Aorta (tissue), 5 donors: Measurements from ENCODE around the gene HGF. TPM values are rescaled to one million over a fixed set of nuclear protein-coding genes. Genes with fewer than 3 reads are reported as not detected.

ENCODE experiments used
- ATAC-seq: fragments of 200-7000 bp; cut with Tn5 transposase; one replicate; pipeline ENCODE4 v1.9.1; 2022; ENCODE audit warnings: moderate library complexity; ENCODE audit not compliant: low FRiP score
- DNase-seq, 2 donors: peaks; one replicate each; pipeline ENCODE4 v3.0.0-alpha.2; 2020
- H3K27ac ChIP-seq, 2 donors: one replicate each; pipeline ENCODE4 v1.5.1; 2013; ENCODE audit warnings: low read length in 2 of 2, mild to moderate bottlenecking in 2 of 2, moderate library complexity in 2 of 2, control low read depth in 1 of 2, inconsistent platforms in 1 of 2, low read depth in 1 of 2
- H3K27me3 ChIP-seq, 2 donors: one replicate each; pipeline ENCODE4 v1.6.1; 2013; ENCODE audit warnings: control low read depth in 1 of 2, low read length in 1 of 2, mild to moderate bottlenecking in 1 of 2, moderate library complexity in 1 of 2; ENCODE audit not compliant: insufficient read depth in 2 of 2, control insufficient read depth in 1 of 2
- H3K36me3 ChIP-seq, 2 donors: one replicate each; pipeline ENCODE4 v1.6.1; 2013; ENCODE audit warnings: control low read depth in 1 of 2, low read length in 1 of 2, mild to moderate bottlenecking in 1 of 2; ENCODE audit not compliant: insufficient read depth in 2 of 2, control insufficient read depth in 1 of 2
- H3K4me1 ChIP-seq, 2 donors: one replicate each; pipeline ENCODE4 v1.6.1; 2013; ENCODE audit warnings: low read length in 2 of 2, control low read depth in 1 of 2, mild to moderate bottlenecking in 1 of 2, moderate library complexity in 1 of 2; ENCODE audit not compliant: insufficient read depth in 2 of 2, control insufficient read depth in 1 of 2
- H3K4me3 ChIP-seq, 2 donors: one replicate each; pipeline ENCODE4 v1.5.1; 2013; ENCODE audit warnings: low read length in 2 of 2, control low read depth in 1 of 2, mild to moderate bottlenecking in 1 of 2
- H3K9me3 ChIP-seq: one replicate; pipeline ENCODE4 v1.6.1; 2013; ENCODE audit warnings: mild to moderate bottlenecking, low read length; ENCODE audit not compliant: control insufficient read depth
- WGBS, 2 donors: extraction: QIAGEN DNeasy Blood & Tissue Kit; methylation state at CpG; one replicate each; pipeline ENCODE4 v1.1.7; 2013; 5-methylcytosine and 5-hydroxymethylcytosine counted together
- intact Hi-C, 2 donors: fragments of 100-400 bp; cut with DNase I; formaldehyde crosslinking; loops; one replicate each; pipeline versions ENCODE4 v1.14.2 to v1.15.0; 2022
- polyA plus RNA-seq, 2 donors: library from polyadenylated mRNA; stranded (reverse); fragments of 200-250 nt; gene quantifications; one replicate each; pipeline ENCODE4 v1.2.3, GENCODE V29; 2013
- total RNA-seq, 2 donors: library from RNA; stranded (reverse); fragmentation: NEBNext Ultra II Directional; extraction: Animal tissue kit (Norgen Biotek cat#: 25700); gene quantifications; one replicate each; pipeline ENCODE4 v1.2.1, GENCODE V29; 2021
- donor health status: healthy with polysubstance abuse.
- donor health status: Bipolar disorder and iron deficiency.
- donor health status: DM: no; HTN: no; CAD: no.
- donor health status: DM: no; HTN: no; CAD: no.
- donor health status: DM: yes; HTN: yes; CAD: no.

Gene HGF
- total and polyA plus RNA-seq, 4 donors: 9.9 to 55.9 (median 22.8) TPM

GRCh38 chr7:81674431-81674830, 95.4 kb downstream of the HGF start:
- ATAC-seq (no peak), DNase-seq (no peak)
- intact Hi-C loops: no loop called here
- peaks cover 0 to 4% of the 10 kb centered on the region in 2 donors for H3K4me1 ChIP-seq
- 2 to 3% methylated on average over 2 of the region's 2 CpGs for WGBS, 2 donors
- H3K9me3 ChIP-seq: no peaks in the 10 kb centered on the region
- H3K27ac ChIP-seq: no peak overlapping the region
- no peak overlapping the region for H3K4me3 ChIP-seq
- H3K36me3 ChIP-seq: no peaks in the 10 kb centered on the region
- H3K27me3 ChIP-seq: no peaks in the 10 kb centered on the region

GRCh38 chr7:81672872-81673271, 97.0 kb downstream of the HGF start:
- Histone ChIP-seq H3K27ac (no peak overlapping the region), H3K36me3 (no peaks in the 10 kb centered on the region), H3K9me3 (no peaks in the 10 kb centered on the region), H3K27me3 (no peaks in the 10 kb centered on the region), H3K4me3 (no peak overlapping the region), H3K4me1 (peaks cover 0 to 6% of the 10 kb centered on the region in 2 donors)
- DNase-seq (no peak), ATAC-seq (no peak)
- WGBS, 2 donors: 91 to 96% methylated on average over 1 of the region's 1 CpG
- intact Hi-C loops: no loop called here

DNA sequence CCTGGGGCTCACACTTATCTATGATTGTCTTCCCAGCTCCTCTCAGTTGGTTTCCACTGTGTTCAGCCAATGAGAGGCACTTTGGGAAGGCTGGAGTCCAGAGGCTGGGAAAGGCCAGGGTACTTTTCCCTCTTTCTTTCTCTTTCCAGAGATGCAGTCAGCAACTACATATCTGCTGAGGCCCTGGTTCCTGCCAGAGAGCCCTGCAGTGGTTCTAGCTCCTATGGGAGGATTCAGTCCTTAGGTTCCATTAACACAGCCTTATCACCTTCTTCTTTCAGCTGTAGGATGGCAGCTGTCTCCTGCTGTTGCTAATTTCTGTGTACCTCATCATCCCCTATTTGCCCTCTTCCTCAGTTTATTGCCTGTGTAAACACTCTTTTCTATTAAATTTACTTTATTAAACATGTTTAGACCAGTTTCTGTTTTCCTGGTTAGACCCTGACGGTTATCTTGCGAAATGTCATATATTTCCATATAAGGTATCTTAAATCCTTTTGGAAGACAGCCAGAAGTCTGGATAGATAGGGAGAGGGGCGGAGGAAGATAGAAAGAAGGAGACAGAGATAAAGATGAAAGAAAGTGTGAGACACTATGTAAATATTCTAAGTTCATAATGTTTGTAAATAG, 100.3 kb downstream of the HGF start:
- Histone ChIP-seq H3K36me3 (no peaks in the 10 kb centered on the region), H3K9me3 (no peaks in the 10 kb centered on the region), H3K4me1 (peaks cover 2 to 4% of the 10 kb centered on the region in 2 donors), H3K27ac (peak overlapping the region in 1 of 2 donors; percentile 54), H3K27me3 (no peaks in the 10 kb centered on the region), H3K4me3 (no peak overlapping the region)
- ATAC-seq (no peak), DNase-seq (no peak)
- intact Hi-C loops: no loop called here
- WGBS, 2 donors: 77% methylated on average over 3 of the region's 3 CpGs

GRCh38 chr7:81666209-81666608, 103.6 kb downstream of the HGF start:
- intact Hi-C loops: no loop called here
- ATAC-seq (no peak), DNase-seq (no peak)

DNA sequence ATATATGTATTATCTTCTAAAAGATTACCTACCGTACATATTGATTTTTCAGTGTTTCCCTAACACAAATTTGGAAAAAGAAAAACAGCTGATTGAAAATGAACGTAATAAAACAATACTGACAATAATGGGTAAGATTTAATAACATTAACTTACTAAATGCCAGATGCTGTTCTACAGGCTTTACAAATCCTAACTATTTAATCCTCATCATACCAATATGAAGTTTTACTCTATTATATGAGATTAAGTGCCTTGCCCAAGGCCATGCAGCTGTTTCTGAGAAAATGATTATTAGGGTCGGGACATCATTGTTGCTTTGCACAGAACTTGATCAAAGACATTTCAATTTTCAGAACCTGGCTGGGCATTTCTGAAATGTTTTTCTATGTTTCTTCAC, 104.6 kb downstream of the HGF start:
- peaks cover 3 to 9% of the 10 kb centered on the region in 2 donors for H3K4me1 ChIP-seq
- no peaks in the 10 kb centered on the region for H3K9me3 ChIP-seq
- H3K4me3 ChIP-seq: no peak overlapping the region
- intact Hi-C loops: no loop called here
- no peak overlapping the region for H3K27ac ChIP-seq
- DNase-seq: no peak
- no peaks in the 10 kb centered on the region for H3K27me3 ChIP-seq
- no peak for ATAC-seq
- H3K36me3 ChIP-seq: no peaks in the 10 kb centered on the region
- WGBS, 2 donors: 77 to 83% methylated on average over 3 of the region's 3 CpGs

More at GRCh38 chr7:81666209-81666608, 103.6 kb downstream of the HGF start:
- Histone ChIP-seq H3K36me3 (no peaks in the 10 kb centered on the region), H3K9me3 (no peaks in the 10 kb centered on the region), H3K4me3 (no peak overlapping the region), H3K27me3 (no peaks in the 10 kb centered on the region), H3K27ac (no peak overlapping the region), H3K4me1 (peaks cover 3 to 9% of the 10 kb centered on the region in 2 donors)
- 15 to 20% methylated on average over 1 of the region's 1 CpG for WGBS, 2 donors

GRCh38 chr7:81664304-81664703, 105.5 kb downstream of the HGF start:
- ATAC-seq (no peak), DNase-seq (no peak)
- Histone ChIP-seq H3K9me3 (no peaks in the 10 kb centered on the region), H3K36me3 (no peaks in the 10 kb centered on the region), H3K4me3 (no peak overlapping the region), H3K4me1 (peaks cover 3 to 6% of the 10 kb centered on the region in 2 donors), H3K27me3 (no peaks in the 10 kb centered on the region), H3K27ac (peak overlapping the region; percentile 59 to 60)
- intact Hi-C loops: loop anchor here in 1 of 2 donors (5.0 kb wide), 1 partner anchor 47 kb away; no protein-coding TSS in a partner anchor
- WGBS, 2 donors: 21 to 31% methylated on average over 3 of the region's 3 CpGs

GRCh38 chr7:81662531-81662930, 107.3 kb downstream of the HGF start:
- no peak overlapping the region for H3K4me3 ChIP-seq
- H3K4me1 ChIP-seq: peaks cover 3 to 6% of the 10 kb centered on the region in 2 donors
- intact Hi-C loops: loop anchor here in 1 of 2 donors (5.0 kb wide), 1 partner anchor 45 kb away; no protein-coding TSS in a partner anchor
- WGBS, 2 donors: 63% methylated on average over 1 of the region's 1 CpG
- H3K27me3 ChIP-seq: no peaks in the 10 kb centered on the region
- H3K9me3 ChIP-seq: no peaks in the 10 kb centered on the region
- no peaks in the 10 kb centered on the region for H3K36me3 ChIP-seq
- DNase-seq (no peak), ATAC-seq (no peak)
- no peak overlapping the region for H3K27ac ChIP-seq

DNA sequence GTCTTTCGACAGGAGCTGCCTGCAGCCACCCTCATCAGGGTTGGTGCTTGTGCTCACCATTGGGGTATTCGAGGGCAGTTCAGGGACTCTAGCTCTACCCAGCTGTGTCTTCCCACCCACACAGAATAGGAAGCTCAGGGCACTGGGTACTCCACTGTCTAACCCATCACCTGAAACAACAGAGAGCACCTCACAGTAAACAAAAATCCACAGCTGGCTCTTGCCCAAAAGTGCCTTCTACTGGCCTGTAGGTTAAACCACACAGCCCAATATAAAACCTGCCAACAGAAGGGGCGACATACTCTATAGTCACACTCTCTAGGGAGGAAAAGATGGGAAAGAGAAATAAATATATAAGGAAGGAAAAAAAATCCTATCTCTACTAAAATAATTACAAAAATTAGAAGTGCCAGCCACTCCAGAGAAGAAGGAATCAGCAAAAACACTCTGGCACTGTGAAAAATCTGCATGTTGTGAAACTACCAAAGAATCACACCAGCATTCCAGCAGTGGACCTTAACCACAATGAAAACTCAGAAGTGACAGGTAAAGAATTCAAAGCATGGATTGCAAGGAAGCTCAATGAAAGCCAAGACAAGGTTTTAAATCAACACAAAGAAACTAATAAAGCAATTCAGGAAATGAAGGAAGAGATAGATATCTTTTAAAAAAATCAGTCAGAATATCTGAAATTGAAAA, 110.0 kb downstream of the HGF start:
- ATAC-seq (no peak), DNase-seq (no peak)
- no peaks in the 10 kb centered on the region for H3K27me3 ChIP-seq
- no peaks in the 10 kb centered on the region for H3K36me3 ChIP-seq
- WGBS, 2 donors: 97 to 98% methylated on average over 3 of the region's 3 CpGs
- intact Hi-C loops: loop anchor here in 1 of 2 donors (5.0 kb wide), 1 partner anchor 43 kb away; no protein-coding TSS in a partner anchor
- no peak overlapping the region for H3K27ac ChIP-seq
- H3K4me3 ChIP-seq: no peak overlapping the region
- H3K9me3 ChIP-seq: no peaks in the 10 kb centered on the region
- H3K4me1 ChIP-seq: peaks cover 3 to 6% of the 10 kb centered on the region in 2 donors

DNA sequence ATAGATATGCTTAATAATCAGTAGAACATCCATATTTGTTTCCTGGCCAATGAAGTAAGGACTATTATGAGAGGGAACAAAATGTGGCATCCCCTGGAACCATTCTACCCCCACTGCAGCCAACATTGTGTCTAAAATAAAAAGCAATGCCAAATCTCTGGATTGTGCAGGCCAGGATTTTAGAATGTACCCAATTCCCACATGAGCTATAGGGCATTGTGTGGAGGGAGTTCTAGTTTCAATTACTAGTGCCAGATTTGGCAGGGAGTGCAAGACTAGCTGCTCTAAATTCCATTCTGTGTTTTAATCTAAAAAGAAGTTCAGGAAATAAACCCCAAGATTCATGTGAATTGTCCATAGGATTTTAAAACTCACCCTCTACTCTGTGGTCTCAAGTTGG, 112.3 kb downstream of the HGF start:
- H3K4me1 ChIP-seq: no peaks in the 10 kb centered on the region
- intact Hi-C loops: no loop called here

More for the DNA sequence above, 112.3 kb downstream of the HGF start:
- Histone ChIP-seq H3K27ac (no peak overlapping the region), H3K4me3 (no peak overlapping the region), H3K9me3 (no peaks in the 10 kb centered on the region), H3K27me3 (no peaks in the 10 kb centered on the region), H3K36me3 (no peaks in the 10 kb centered on the region)
- ATAC-seq: no peak
- DNase-seq: no peak
